ENCODE data around the gene NID1. TPM values are rescaled to one million over a fixed set of nuclear protein-coding genes. Genes with fewer than 3 reads are reported as not detected.

The NID1 gene
- total and polyA plus RNA-seq, 9 of the 15 experiments (the other 6 are each of a cell fraction or from before 2014, with no cell fraction given): 0.22 TPM; not detected in 8

- no peak for TF ChIP-seq REST (IDR thresholded peaks at IDR 0.05; ENCODE audit: borderline replicate concordance)
- no peak for TF ChIP-seq REST (CRISPR knock-in tag; IDR thresholded peaks at IDR 0.05; ENCODE audit: low read depth)
- 0 out of 2 replicates have a peak, but pooled peaks have one; percentile 36 for TF ChIP-seq CTBP1 (IDR thresholded peaks at IDR 0.05; ENCODE audit: borderline replicate concordance)
- TF ChIP-seq BCOR (IDR thresholded peaks at IDR 0.05): no peak
- no peak for TF ChIP-seq MCM2 (IDR thresholded peaks at IDR 0.05; ENCODE audit: low read depth)
- TF ChIP-seq RBFOX2 (IDR thresholded peaks at IDR 0.05; ENCODE audit: low read depth, low read length): no peak
- TF ChIP-seq SMARCE1 (IDR thresholded peaks at IDR 0.05): peak; percentile 67
- TF ChIP-seq ZNF592 (IDR thresholded peaks at IDR 0.05): no peak
- TF ChIP-seq ZNF347 (CRISPR knock-in tag; IDR thresholded peaks at IDR 0.05; ENCODE audit: low read depth): no peak
- TF ChIP-seq HDAC3 (IDR thresholded peaks at IDR 0.05; ENCODE audit: borderline replicate concordance, partially characterized antibody): no peak
- TF ChIP-seq SP1 (CRISPR knock-in tag; IDR thresholded peaks at IDR 0.05): no peak
- no peak for TF ChIP-seq GABPB1 (CRISPR knock-in tag; IDR thresholded peaks at IDR 0.05)
- no peak for TF ChIP-seq MTA2 (IDR thresholded peaks at IDR 0.05; ENCODE audit: low read depth)
- TF ChIP-seq MBD1 (CRISPR knock-in tag; IDR thresholded peaks at IDR 0.05): no peak
- TF ChIP-seq ZBTB8A (IDR thresholded peaks at IDR 0.05; ENCODE audit: partially characterized antibody): no peak
Measured at GRCh38 chr1:235999259-235999925, 65.5 kb downstream of the NID1 start (continued).

Data from K562 (cell line).